ENCODE data around the gene GPR132. TPM values are rescaled to one million over a fixed set of nuclear protein-coding genes. Genes with fewer than 3 reads are reported as not detected.

The GPR132 gene
- total and polyA plus RNA-seq, 2 donors (not counting 1 experiment from before 2014, with no cell fraction given): 38.6 to 54.5 TPM

DNA sequence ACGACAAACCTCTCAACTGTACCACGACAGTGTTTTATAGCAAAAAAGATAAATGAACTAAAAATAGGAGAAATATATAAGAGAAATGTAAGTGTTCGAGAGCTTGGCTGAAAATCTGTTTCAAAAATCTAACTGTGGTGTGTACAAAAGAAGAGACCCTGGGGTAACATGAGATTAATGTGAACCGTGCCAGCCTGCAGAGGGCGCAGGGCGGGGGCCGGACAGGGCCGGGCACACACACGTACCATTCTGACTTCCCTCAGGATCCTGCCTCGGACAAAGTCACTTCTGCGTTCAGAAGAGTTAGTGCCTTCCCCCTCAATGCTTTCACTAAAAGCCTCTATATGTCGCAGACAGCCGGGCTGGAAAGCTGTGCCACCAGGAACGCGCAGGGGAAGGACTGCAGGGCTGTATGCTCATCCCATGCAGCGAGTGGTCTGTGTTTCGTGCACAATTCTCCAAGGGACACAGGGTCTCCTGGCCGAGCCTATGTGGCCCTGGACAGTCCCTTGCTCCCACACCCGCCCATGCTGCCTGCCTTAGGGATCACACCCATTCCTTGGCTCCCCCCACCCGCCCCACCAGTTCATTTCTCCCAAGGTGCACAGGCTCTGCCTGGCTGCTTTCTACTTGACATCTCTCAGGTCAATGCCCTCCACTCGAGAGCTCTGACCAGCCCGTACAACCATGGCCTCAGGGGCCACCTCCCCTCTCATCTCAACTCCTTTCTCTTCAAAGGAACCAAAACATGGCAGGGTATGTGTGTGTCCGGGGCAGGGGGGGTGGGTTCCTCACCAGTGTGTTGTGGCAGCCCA lies 52.9 kb downstream of the GPR132 start:
- Histone ChIP-seq H3K4me2 (replicated peaks; ENCODE audit: low read depth, low read length, poor library complexity, severe bottlenecking) (no peak overlapping the region), H3K9ac (ENCODE audit: low read length) (no peak overlapping the region), H3K36me3 (replicated peaks in 1 of 2; ENCODE audit: control extremely low read depth in 1 of 2, control insufficient read depth in 1 of 2, extremely low read depth in 1 of 2, insufficient read depth in 2 of 2, low read length in 1 of 2) (peaks cover 0 to 19% of the 10 kb centered on the region in 2 experiments), H3K9me3 (ENCODE audit: control extremely low read depth in 1 of 3, control insufficient read depth in 2 of 3, insufficient read depth in 1 of 3, low read length in 2 of 3) (no peaks in the 10 kb centered on the region), H2AFZ (ENCODE audit: insufficient read depth, low read depth, low read length, poor library complexity, severe bottlenecking) (no peak overlapping the region), H3K79me2 (ENCODE audit: control insufficient read depth, insufficient read depth, low read length) (peaks cover 67% of the 10 kb centered on the region), H3K4me1 (ENCODE audit: control insufficient read depth in 2 of 2, insufficient read depth in 2 of 2, low read length in 2 of 2) (peaks cover 6 to 7% of the 10 kb centered on the region in 2 donors), H3K27me3 (replicated peaks in 1 of 4; ENCODE audit: control extremely low read depth in 1 of 4, control insufficient read depth in 3 of 4, insufficient read depth in 4 of 4, low read length in 3 of 4) (no peaks in the 10 kb centered on the region), H3K27ac (ENCODE audit: low read length in 2 of 2) (no peak overlapping the region), H3K4me3 (ENCODE audit: control extremely low read depth in 1 of 5, extremely low read depth in 1 of 5, insufficient read depth in 1 of 5, low read depth in 2 of 5, low read length in 4 of 5) (no peak overlapping the region), H4K20me1 (ENCODE audit: control insufficient read depth, insufficient read depth, low read length, poor library complexity, severe bottlenecking) (peaks cover 55% of the 10 kb centered on the region)
- DNase-seq (no peak), ATAC-seq (ENCODE audit: low read depth) (peak; percentile 31)
- no peak for TF ChIP-seq EZH2 (IDR thresholded peaks at IDR 0.05; ENCODE audit: borderline replicate concordance, insufficient read depth, low read depth, low read length, poor library complexity, severe bottlenecking)
- TF ChIP-seq, protein P1, sequence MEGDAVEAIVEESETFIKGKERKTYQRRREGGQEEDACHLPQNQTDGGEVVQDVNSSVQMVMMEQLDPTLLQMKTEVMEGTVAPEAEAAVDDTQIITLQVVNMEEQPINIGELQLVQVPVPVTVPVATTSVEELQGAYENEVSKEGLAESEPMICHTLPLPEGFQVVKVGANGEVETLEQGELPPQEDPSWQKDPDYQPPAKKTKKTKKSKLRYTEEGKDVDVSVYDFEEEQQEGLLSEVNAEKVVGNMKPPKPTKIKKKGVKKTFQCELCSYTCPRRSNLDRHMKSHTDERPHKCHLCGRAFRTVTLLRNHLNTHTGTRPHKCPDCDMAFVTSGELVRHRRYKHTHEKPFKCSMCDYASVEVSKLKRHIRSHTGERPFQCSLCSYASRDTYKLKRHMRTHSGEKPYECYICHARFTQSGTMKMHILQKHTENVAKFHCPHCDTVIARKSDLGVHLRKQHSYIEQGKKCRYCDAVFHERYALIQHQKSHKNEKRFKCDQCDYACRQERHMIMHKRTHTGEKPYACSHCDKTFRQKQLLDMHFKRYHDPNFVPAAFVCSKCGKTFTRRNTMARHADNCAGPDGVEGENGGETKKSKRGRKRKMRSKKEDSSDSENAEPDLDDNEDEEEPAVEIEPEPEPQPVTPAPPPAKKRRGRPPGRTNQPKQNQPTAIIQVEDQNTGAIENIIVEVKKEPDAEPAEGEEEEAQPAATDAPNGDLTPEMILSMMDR (IDR thresholded peaks at IDR 0.05): peak; percentile 21
- Mint-ChIP-seq H3K27ac (no peak overlapping the region), H3K4me1 (peaks cover 43% of the 10 kb centered on the region), H3K4me3 (no peak overlapping the region), H3K27me3 (no peaks in the 10 kb centered on the region), H3K9me3 (ENCODE audit: insufficient read depth) (no peaks in the 10 kb centered on the region)
- POLR2A ChIA-PET: interaction anchor here (0.6 to 0.8 kb wide), 3 partner anchors 17 to 302 kb away, joined by 5 read pairs; no protein-coding TSS in a partner anchor
- CTCF ChIA-PET: interaction anchor here (0.6 to 2.4 kb wide), 9 partner anchors 13 to 1295 kb away, joined by 3 to 13 read pairs (median 3); partner anchors contain the start of gene GPR132
- WGBS (ENCODE audit: insufficient coverage): 91% methylated on average over 17 of the region's 23 CpGs
- intact Hi-C loops (cut with micrococcal nuclease): loop anchor here (1.0 kb wide), 1 partner anchor 33 kb away; no protein-coding TSS in a partner anchor
